IMR-90 (cell line): ENCODE results near the gene CNBD2. TPM values are rescaled to one million over a fixed set of nuclear protein-coding genes. Genes with fewer than 3 reads are reported as not detected.

Source experiments
- ATAC-seq: fragments of 200-7000 bp; cut with Tn5 transposase; 2 replicates; pipeline ENCODE4 v1.9.1; 2020; ENCODE audit warnings: low read depth, mild to moderate bottlenecking, moderate library complexity
- BruUV-seq: library from RNA; stranded (reverse); fragments of 400-500 nt; replicated peaks from 2 replicates; lab custom pipeline; 2021; lab: Mats Ljungman, UMichigan
- CTCF ChIA-PET: fragments of 300-600 bp; formaldehyde crosslinking; extraction: SDS; loops from one replicate; lab custom pipeline; 2021; ENCODE audit warnings: antibody characterized with exemption; lab: Yijun Ruan, JAX
- POLR2A ChIA-PET: fragments of 300-600 bp; sonication (Branson Sonifier 250); formaldehyde crosslinking; loops from one replicate; lab custom pipeline; 2022; ENCODE audit warnings: antibody characterized with exemption; ENCODE audit not compliant: unreplicated experiment; lab: Charles Lee
- DNase-seq: peaks from one replicate; pipeline ENCODE4 v3.0.0; 2013
- H2AFZ ChIP-seq: replicated peaks from 2 replicates; pipeline ENCODE3; 2013; ENCODE audit warnings: low read length, mild to moderate bottlenecking; ENCODE audit not compliant: poor library complexity
- H2AK5ac ChIP-seq: 2 replicates; pipeline ENCODE4 v1.6.1; 2013; ENCODE audit warnings: low read depth, low read length, inconsistent platforms
- H2AK9ac ChIP-seq: replicated peaks from 2 replicates; pipeline ENCODE3; 2013; ENCODE audit warnings: mild to moderate bottlenecking, low read depth, low read length, moderate library complexity; ENCODE audit not compliant: poor library complexity
- H2BK120ac ChIP-seq: 2 replicates; pipeline ENCODE4 v1.6.1; 2013; ENCODE audit warnings: low read depth, low read length, inconsistent platforms
- H2BK15ac ChIP-seq: 3 replicates; pipeline ENCODE4 v1.6.1; 2013; ENCODE audit warnings: low read depth, low read length, inconsistent platforms
- H2BK20ac ChIP-seq: 2 replicates; pipeline ENCODE4 v1.6.1; 2013; ENCODE audit warnings: low read depth, mild to moderate bottlenecking, inconsistent platforms, low read length, moderate library complexity
- H2BK5ac ChIP-seq: 2 replicates; pipeline ENCODE4 v1.6.1; 2013; ENCODE audit warnings: mild to moderate bottlenecking, low read depth, low read length, inconsistent platforms; ENCODE audit not compliant: poor library complexity, severe bottlenecking
- H3K14ac ChIP-seq: replicated peaks from 2 replicates; pipeline ENCODE4 v1.6.1; 2013; ENCODE audit warnings: low read depth, low read length, inconsistent platforms
- H3K18ac ChIP-seq: 2 replicates; pipeline ENCODE4 v1.6.1; 2013; ENCODE audit warnings: low read depth, low read length, control low read depth
- H3K23ac ChIP-seq: 2 replicates; pipeline ENCODE4 v1.6.1; 2013; ENCODE audit warnings: low read depth, low read length, inconsistent platforms
- H3K27ac ChIP-seq: 2 replicates; pipeline ENCODE4 v1.5.1; 2013; ENCODE audit warnings: mild to moderate bottlenecking, control low read depth, low read length; ENCODE audit not compliant: insufficient read depth
- H3K27me3 ChIP-seq: 2 replicates; pipeline ENCODE4 v1.6.1; 2013; ENCODE audit warnings: low read length; ENCODE audit not compliant: control insufficient read depth, insufficient read depth
- H3K36me3 ChIP-seq: 2 replicates; pipeline ENCODE4 v1.6.1; 2013; ENCODE audit warnings: low read length, mixed read lengths; ENCODE audit not compliant: control insufficient read depth, insufficient read depth
- H3K4ac ChIP-seq: 2 replicates; pipeline ENCODE4 v1.6.1; 2013; ENCODE audit warnings: low read depth, low read length, inconsistent platforms
- H3K4me1 ChIP-seq: 2 replicates; pipeline ENCODE4 v1.6.1; 2013; ENCODE audit warnings: low read length, mixed read lengths; ENCODE audit not compliant: control insufficient read depth, insufficient read depth
- H3K4me2 ChIP-seq: 2 replicates; pipeline ENCODE4 v1.6.1; 2013; ENCODE audit warnings: low read depth, mild to moderate bottlenecking, control low read depth, low read length, moderate library complexity
- H3K4me3 ChIP-seq: 2 replicates; pipeline ENCODE4 v1.5.1; 2013; ENCODE audit warnings: low read depth, mild to moderate bottlenecking, control low read depth, low read length, moderate library complexity; ENCODE audit not compliant: insufficient read depth
- H3K56ac ChIP-seq: 2 replicates; pipeline ENCODE4 v1.6.1; 2013; ENCODE audit warnings: low read length, inconsistent platforms; ENCODE audit not compliant: insufficient read depth; ENCODE audit errors: extremely low read depth
- H3K79me1 ChIP-seq, 2 experiments: 2 replicates each; pipeline ENCODE4 v1.6.1; 2013; ENCODE audit warnings: low read length in 2 of 2, inconsistent platforms in 1 of 2, low read depth in 1 of 2
- H3K9ac ChIP-seq: 2 replicates; pipeline ENCODE4 v1.6.1; 2013; ENCODE audit warnings: low read depth, low read length, control low read depth
- H3K9me1 ChIP-seq: 2 replicates; pipeline ENCODE4 v1.6.1; 2013; ENCODE audit warnings: low read length, inconsistent platforms; ENCODE audit not compliant: insufficient read depth
- H3K9me3 ChIP-seq: 2 replicates; pipeline ENCODE4 v1.6.1; 2013; ENCODE audit warnings: low read length; ENCODE audit not compliant: control insufficient read depth, insufficient read depth
- H4K20me1 ChIP-seq: 2 replicates; pipeline ENCODE4 v1.6.1; 2013; ENCODE audit warnings: low read length, inconsistent platforms; ENCODE audit not compliant: insufficient read depth
- H4K5ac ChIP-seq: 2 replicates; pipeline ENCODE4 v1.6.1; 2013; ENCODE audit warnings: mild to moderate bottlenecking, low read depth, low read length, control low read depth
- H4K8ac ChIP-seq, 2 experiments: 2 replicates each; pipeline ENCODE4 v1.6.1; 2013; ENCODE audit warnings: low read depth in 2 of 2, low read length in 2 of 2, control low read depth in 1 of 2, inconsistent platforms in 1 of 2
- H4K91ac ChIP-seq: 2 replicates; pipeline ENCODE4 v1.6.1; 2013; ENCODE audit warnings: low read depth, low read length, inconsistent platforms; ENCODE audit not compliant: insufficient read depth
- CEBPB ChIP-seq: IDR thresholded peaks from 2 replicates; pipeline ENCODE4 v1.6.1; 2012; ENCODE audit warnings: low read depth, low read length, improper control_type of control experiment
- FOS ChIP-seq: fragments of 150-350 bp; IDR thresholded peaks from 2 replicates; pipeline ENCODE4 v1.6.1; 2016; ENCODE audit warnings: low read depth, low read length
- MAFK ChIP-seq: IDR thresholded peaks from 2 replicates; pipeline ENCODE4 v1.6.1; 2012; ENCODE audit warnings: low read depth, low read length, improper control_type of control experiment
- MXI1 ChIP-seq: IDR thresholded peaks from 2 replicates; pipeline ENCODE4 v1.6.1; 2012; ENCODE audit warnings: low read depth, mild to moderate bottlenecking, low read length, moderate library complexity, borderline replicate concordance
- RCOR1 ChIP-seq: IDR thresholded peaks from 2 replicates; pipeline ENCODE4 v1.6.1; 2012; ENCODE audit warnings: mild to moderate bottlenecking, low read length, improper control_type of control experiment; ENCODE audit not compliant: insufficient replicate concordance
- RFX5 ChIP-seq: IDR thresholded peaks from 2 replicates; pipeline ENCODE4 v1.8.0; 2012; ENCODE audit warnings: low read depth, mild to moderate bottlenecking, low read length, moderate library complexity
- SMC3 ChIP-seq: fragments of 150-350 bp; IDR thresholded peaks from 2 replicates; pipeline ENCODE4 v1.6.1; 2016; ENCODE audit warnings: low read depth, mild to moderate bottlenecking, antibody characterized with exemption, low read length, moderate library complexity
- WGBS, 2 experiments: methylation state at CpG; one replicate each; pipeline versions ENCODE4 v1.1.5 to v1.1.7; 2013; ENCODE audit warnings: missing lambda C conversion rate in 2 of 2; ENCODE audit not compliant: insufficient read length in 1 of 2; ENCODE audit errors: extremely low coverage in 2 of 2; 5-methylcytosine and 5-hydroxymethylcytosine counted together
- dilution Hi-C: fragments of 300-500 bp; cut with HindIII; formaldehyde crosslinking; loops from one replicate; pipeline ENCODE4 v1.14.3; 2018; ENCODE audit warnings: low sequenced_read_pairs; ENCODE audit not compliant: unreplicated experiment
- in situ Hi-C: fragments of 300-500 bp; cut with MboI; formaldehyde crosslinking; loops from 3 replicates; pipeline ENCODE4 v1.14.3; 2019; ENCODE audit warnings: low sequenced_read_pairs, inconsistent platforms, mixed read lengths
- intact Hi-C: fragments of 100-400 bp; cut with micrococcal nuclease; formaldehyde crosslinking; loops from 2 replicates; pipeline ENCODE4 v1.10.0; 2022
- polyA plus RNA-seq, 3 experiments: library from polyadenylated mRNA; depleted of rRNA; stranded (reverse); fragments of >200 nt; gene quantifications; 2 replicates each; pipeline ENCODE4 v1.2.3, GENCODE V29; 2012; ENCODE audit warnings: low replicate concordance in 1 of 3
- total RNA-seq: library from RNA; depleted of rRNA; stranded (reverse); fragments of >200 nt; gene quantifications from 2 replicates; pipeline ENCODE4 v1.2.3, GENCODE V29; 2012
- TF ChIP-seq, protein P1 (sequence below): fragments of 150-350 bp; IDR thresholded peaks from 2 replicates; pipeline ENCODE4 v1.6.1; 2017; ENCODE audit warnings: mild to moderate bottlenecking, antibody characterized with exemption, low read length, low read depth

The CNBD2 gene
- total and polyA plus RNA-seq, 2 of the 4 experiments (the other 2 are of a cell fraction), result 0.90 to 1.7 TPM

DNA sequence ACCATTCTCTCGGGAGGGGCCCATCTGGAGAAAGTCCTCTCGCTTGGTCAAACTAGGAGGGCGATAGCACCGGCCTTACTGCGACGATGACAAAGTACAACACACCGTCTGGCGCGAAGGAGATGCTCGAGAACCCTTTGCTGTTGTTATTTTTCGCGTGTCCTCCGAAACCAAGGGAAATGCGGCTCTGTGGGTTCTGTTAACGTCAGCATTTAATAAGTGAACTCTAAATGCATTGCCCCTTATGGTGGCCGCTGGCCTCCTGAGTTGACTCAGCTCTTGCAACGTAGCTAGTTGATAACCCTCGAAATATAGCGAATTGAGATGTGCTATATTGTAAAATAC, 13.5 kb upstream of the CNBD2 start:
- Histone ChIP-seq H3K56ac (peak overlapping the region; percentile 57; the same call in 1 of the 2 replicates), H3K4me3 (peak overlapping the region; percentile 69), H3K4ac (peak overlapping the region; percentile 92), H2BK5ac (peak overlapping the region; percentile 75), H2AK9ac (peak overlapping the region; percentile 94), H3K14ac (peak overlapping the region; percentile 93), H4K5ac (peak overlapping the region; percentile 64), H3K18ac (peak overlapping the region; percentile 75), H2AK5ac (0 out of 2 replicates have a peak overlapping the region, but pooled peaks have one; percentile 26), H3K23ac (peak overlapping the region; percentile 98; the same call in 1 of the 2 replicates), H3K79me1 (peaks cover 5 to 38% of the 10 kb centered on the region in 2 experiments; a peak in 3 of 4 replicates), H3K9ac (peak overlapping the region; percentile 86), H3K27me3 (peaks cover 3% of the 10 kb centered on the region; the same call in 1 of the 2 replicates), H3K9me3 (no peaks in the 10 kb centered on the region), H3K27ac (peak overlapping the region; percentile 79), H4K8ac (peak overlapping the region; percentile 69 to 96; a peak in 3 of 4 replicates), H2BK20ac (no peak overlapping the region), H2AFZ (peak overlapping the region; percentile 100), H3K36me3 (no peaks in the 10 kb centered on the region), H2BK120ac (peak overlapping the region; percentile 79; the same call in 1 of the 2 replicates), H2BK15ac (peak overlapping the region; percentile 80; the same call in 2 of the 3 replicates), H3K4me1 (peaks cover 3% of the 10 kb centered on the region; the same call in 1 of the 2 replicates), H4K91ac (peak overlapping the region; percentile 74), H3K9me1 (no peaks in the 10 kb centered on the region), H3K4me2 (peak overlapping the region; percentile 90), H4K20me1 (peaks cover 22% of the 10 kb centered on the region)
- ATAC-seq (peak; percentile 6), DNase-seq (peak; percentile 43)
- dilution Hi-C loops (no loop called here), in situ Hi-C loops (no loop called here), intact Hi-C loops (loop anchor here (5.0 kb wide), 2 partner anchors 213 to 258 kb away; partner anchors contain the start of genes NFS1, RBM39 and ROMO1)
- TF ChIP-seq SMC3 (no peak), CEBPB (no peak), MXI1 (no peak), FOS (no peak), RCOR1 (no peak), RFX5 (no peak), MAFK (peak; percentile 99)
- TF ChIP-seq, protein P1, sequence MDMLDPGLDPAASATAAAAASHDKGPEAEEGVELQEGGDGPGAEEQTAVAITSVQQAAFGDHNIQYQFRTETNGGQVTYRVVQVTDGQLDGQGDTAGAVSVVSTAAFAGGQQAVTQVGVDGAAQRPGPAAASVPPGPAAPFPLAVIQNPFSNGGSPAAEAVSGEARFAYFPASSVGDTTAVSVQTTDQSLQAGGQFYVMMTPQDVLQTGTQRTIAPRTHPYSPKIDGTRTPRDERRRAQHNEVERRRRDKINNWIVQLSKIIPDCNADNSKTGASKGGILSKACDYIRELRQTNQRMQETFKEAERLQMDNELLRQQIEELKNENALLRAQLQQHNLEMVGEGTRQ, result no peak
- POLR2A ChIA-PET, result interaction anchor here (0.6 to 1.6 kb wide), 3 partner anchors 18 to 213 kb away, joined by 4 to 8 read pairs (median 4); partner anchors contain the start of gene RBM39
- 0% methylated on average over 9 of the region's 19 CpGs; no CpG with 5 or more reads in 1 of the 2 experiments for WGBS, 2 experiments
- no TSS peak for BruUV-seq
- CTCF ChIA-PET, result interaction anchor here (0.7 to 3.4 kb wide), 17 partner anchors 8 to 184 kb away, joined by 3 to 12 read pairs (median 5); no protein-coding TSS in a partner anchor
